Measurements from ENCODE around the gene SAP25.

DNA sequence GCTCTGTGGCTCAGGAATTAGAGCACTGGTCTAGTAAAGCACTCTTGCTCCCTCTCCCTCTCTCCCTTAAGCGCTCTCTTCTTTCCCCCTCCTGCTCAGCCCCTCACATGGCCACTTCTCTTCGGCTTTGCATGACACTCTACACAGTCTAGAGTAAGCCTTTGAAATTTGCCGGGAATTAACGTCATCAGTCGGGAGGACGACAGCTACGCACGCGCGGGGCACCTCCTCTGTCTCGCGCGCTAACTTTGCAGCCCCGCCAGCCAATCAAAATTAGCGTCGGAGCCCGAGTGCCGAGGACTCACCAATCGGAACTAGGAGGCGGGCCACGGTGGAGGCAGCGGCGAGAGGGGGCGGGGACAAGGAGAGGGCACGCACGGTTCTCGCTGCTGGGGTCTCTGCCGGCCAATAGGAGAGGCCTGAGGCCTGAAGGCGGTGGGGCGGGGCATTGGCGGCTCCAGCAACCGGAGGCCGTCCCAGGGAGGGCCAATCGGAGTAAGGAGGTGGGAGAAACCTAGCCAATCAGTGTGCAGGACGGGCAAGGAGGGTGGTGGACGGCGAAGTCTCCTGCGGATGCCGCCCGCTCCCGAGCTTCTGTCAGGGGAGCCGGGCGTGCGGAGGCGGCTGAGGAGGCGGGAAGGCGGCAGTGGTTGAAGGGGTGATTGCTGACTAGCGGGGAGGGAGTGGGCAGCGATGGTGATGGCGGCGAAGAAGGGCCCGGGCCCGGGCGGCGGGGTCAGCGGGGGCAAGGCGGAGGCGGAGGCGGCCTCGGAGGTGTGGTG is 34.9 kb downstream of the SAP25 start, which contains the start of gene AGFG2:
- TF ChIP-seq CTCF (IDR thresholded peaks at IDR 0.05 in 8 of 11, conservative IDR thresholded peaks at IDR 0.05 in 3 of 11), result peak in 3 of 11 experiments; percentile 28 to 49 (median 37)
- TF ChIP-seq POLR2AphosphoS5 (IDR thresholded peaks at IDR 0.05), result peak; percentile 93 to 98 (median 95)
